ENCODE data around the gene MUC5B.

DNA sequence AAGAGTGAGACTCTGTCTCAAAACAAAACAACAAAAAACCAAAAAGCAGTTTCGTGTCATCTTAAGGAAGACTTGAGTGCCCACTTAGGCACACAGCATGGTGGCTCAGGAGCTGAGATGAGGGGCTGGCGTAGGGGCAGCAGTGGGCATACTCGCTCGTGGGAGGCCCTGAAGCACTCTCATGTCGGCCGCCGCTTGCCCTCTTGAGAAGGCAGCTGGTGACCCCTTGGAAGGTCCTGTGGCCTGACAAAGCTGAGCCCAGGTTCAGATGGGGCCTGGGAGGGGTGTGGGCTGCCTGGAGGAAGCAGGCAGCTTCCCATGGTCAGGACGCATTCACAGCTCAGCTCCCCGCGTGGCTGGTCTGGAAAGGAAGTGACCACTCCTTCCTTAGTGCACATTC, 15.0 kb downstream of the MUC5B start:
- TF ChIP-seq POLR2A (IDR thresholded peaks at IDR 0.05): no peak
- TF ChIP-seq, protein P1, sequence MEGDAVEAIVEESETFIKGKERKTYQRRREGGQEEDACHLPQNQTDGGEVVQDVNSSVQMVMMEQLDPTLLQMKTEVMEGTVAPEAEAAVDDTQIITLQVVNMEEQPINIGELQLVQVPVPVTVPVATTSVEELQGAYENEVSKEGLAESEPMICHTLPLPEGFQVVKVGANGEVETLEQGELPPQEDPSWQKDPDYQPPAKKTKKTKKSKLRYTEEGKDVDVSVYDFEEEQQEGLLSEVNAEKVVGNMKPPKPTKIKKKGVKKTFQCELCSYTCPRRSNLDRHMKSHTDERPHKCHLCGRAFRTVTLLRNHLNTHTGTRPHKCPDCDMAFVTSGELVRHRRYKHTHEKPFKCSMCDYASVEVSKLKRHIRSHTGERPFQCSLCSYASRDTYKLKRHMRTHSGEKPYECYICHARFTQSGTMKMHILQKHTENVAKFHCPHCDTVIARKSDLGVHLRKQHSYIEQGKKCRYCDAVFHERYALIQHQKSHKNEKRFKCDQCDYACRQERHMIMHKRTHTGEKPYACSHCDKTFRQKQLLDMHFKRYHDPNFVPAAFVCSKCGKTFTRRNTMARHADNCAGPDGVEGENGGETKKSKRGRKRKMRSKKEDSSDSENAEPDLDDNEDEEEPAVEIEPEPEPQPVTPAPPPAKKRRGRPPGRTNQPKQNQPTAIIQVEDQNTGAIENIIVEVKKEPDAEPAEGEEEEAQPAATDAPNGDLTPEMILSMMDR (IDR thresholded peaks at IDR 0.05): no peak

Measured in ovary (tissue), 3 donors.